HCT116 (cell line): ENCODE data around the gene PLA2G5. TPM values are rescaled to one million over a fixed set of nuclear protein-coding genes. Genes with fewer than 3 reads are reported as not detected.

ENCODE experiments used
- ATAC-seq: fragments of 200-7000 bp; cut with Tn5 transposase; 2 replicates; pipeline ENCODE4 v1.9.1; 2020; ENCODE audit warnings: mild to moderate bottlenecking, moderate library complexity
- BruUV-seq: library from RNA; stranded (reverse); fragments of 400-500 nt; replicated peaks from 2 replicates; lab custom pipeline; 2021; lab: Mats Ljungman, UMichigan
- CTCF ChIA-PET: fragments of 300-600 bp; sonication (Branson Sonifier 250); formaldehyde crosslinking; loops from one replicate; lab custom pipeline; 2021; ENCODE audit warnings: antibody characterized with exemption; lab: Charles Lee
- POLR2A ChIA-PET: fragments of 300-600, 350-600 bp; sonication (Branson Sonifier 250); formaldehyde crosslinking; loops from one replicate; lab custom pipeline; 2021; ENCODE audit warnings: antibody characterized with exemption; lab: Charles Lee
- RAD21 ChIA-PET, 2 experiments: fragments of 300-600 bp; sonication (Branson Sonifier 250); formaldehyde crosslinking; loops; one replicate each; lab custom pipeline; 2023; ENCODE audit warnings: low total read pairs in 2 of 2; ENCODE audit not compliant: uncharacterized antibody in 2 of 2, unreplicated experiment in 2 of 2, low non-redundant PET in 1 of 2; lab: Charles Lee
- DNase-seq: peaks from one replicate; pipeline ENCODE4 v3.0.0-alpha.2; 2010; ENCODE audit warnings: low read depth, low spot score
- H2AFZ ChIP-seq: fragments of 200-600 bp; shearing (Covaris generic), sonication (generic); 2 replicates; pipeline ENCODE4 v1.6.1; 2017; ENCODE audit warnings: low read depth, mixed run types, mixed read lengths, antibody characterized with exemption, low read length; ENCODE audit not compliant: poor library complexity, severe bottlenecking
- H3K27ac ChIP-seq: 2 replicates; pipeline ENCODE4 v1.5.1; 2012; ENCODE audit warnings: low read depth, low read length
- H3K27me3 ChIP-seq: fragments of 200-600 bp; sonication (generic); 2 replicates; pipeline ENCODE4 v1.6.1; 2016; ENCODE audit warnings: mixed run types, low read length, mixed read lengths; ENCODE audit not compliant: insufficient read depth
- H3K36me3 ChIP-seq, 2 experiments: fragments of 200-500 bp in 1 of 2; fragments of 200-600 bp in 1 of 2; sonication (Bioruptor generic) in 1 of 2; sonication (generic) in 1 of 2; 2 replicates each; pipeline versions ENCODE4 v1.5.1 to v1.6.1; 2014 to 2016; ENCODE audit warnings: low read length in 2 of 2, inconsistent platforms in 1 of 2, mixed read lengths in 1 of 2, mixed run types in 1 of 2; ENCODE audit not compliant: insufficient read depth in 2 of 2, control insufficient read depth in 1 of 2
- H3K4me1 ChIP-seq, 2 experiments: fragments of 200-600 bp in 1 of 2; sonication (generic) in 1 of 2; 2 replicates each; pipeline versions ENCODE4 v1.5.1 to v1.6.1; 2012 to 2017; ENCODE audit warnings: low read length in 2 of 2, inconsistent platforms in 1 of 2, mild to moderate bottlenecking in 1 of 2, mixed read lengths in 1 of 2, mixed run types in 1 of 2, moderate library complexity in 1 of 2; ENCODE audit not compliant: insufficient read depth in 2 of 2, control insufficient read depth in 1 of 2
- H3K4me2 ChIP-seq: fragments of 200-600 bp; sonication (generic); 2 replicates; pipeline ENCODE4 v1.6.1; 2017; ENCODE audit warnings: mixed run types, low read length, mixed read lengths
- H3K4me3 ChIP-seq, 2 experiments: fragments of 200-600 bp in 1 of 2; sonication (generic) in 1 of 2; replicated peaks in 1 of 2; 2 replicates each; pipeline ENCODE4 v1.5.1; 2011 to 2016; ENCODE audit warnings: low read length in 2 of 2, control low read depth in 1 of 2, low read depth in 1 of 2, mild to moderate bottlenecking in 1 of 2, mixed read lengths in 1 of 2, mixed run types in 1 of 2
- H3K79me2 ChIP-seq: fragments of 200-600 bp; sonication (generic); 2 replicates; pipeline ENCODE4 v1.6.1; 2017; ENCODE audit warnings: mild to moderate bottlenecking, mixed run types, low read length, moderate library complexity, mixed read lengths; ENCODE audit not compliant: insufficient read depth
- H3K9ac ChIP-seq: fragments of 200-600 bp; sonication (generic); 2 replicates; pipeline ENCODE4 v1.6.1; 2016; ENCODE audit warnings: low read length, mixed read lengths
- H3K9me2 ChIP-seq: fragments of 200-600 bp; sonication (generic), shearing (Covaris generic); 2 replicates; pipeline ENCODE4 v1.6.1; 2017; ENCODE audit warnings: mixed run types, mild to moderate bottlenecking, moderate library complexity; ENCODE audit not compliant: insufficient read depth
- H3K9me3 ChIP-seq, 2 experiments: fragments of 200-500 bp in 1 of 2; fragments of 200-600 bp in 1 of 2; sonication (Bioruptor generic) in 1 of 2; sonication (generic) in 1 of 2; 2 replicates each; pipeline ENCODE4 v1.6.1; 2014 to 2017; ENCODE audit warnings: low read length in 2 of 2, mixed read lengths in 2 of 2, inconsistent platforms in 1 of 2, low read depth in 1 of 2, mild to moderate bottlenecking in 1 of 2, mixed run types in 1 of 2, moderate library complexity in 1 of 2; ENCODE audit not compliant: control insufficient read depth in 1 of 2, insufficient read depth in 1 of 2
- H4K20me1 ChIP-seq: fragments of 200-600 bp; sonication (generic), shearing (Covaris generic); 2 replicates; pipeline ENCODE4 v1.6.1; 2017; ENCODE audit warnings: mixed run types, mild to moderate bottlenecking, moderate library complexity; ENCODE audit not compliant: insufficient read depth
- ATF3 ChIP-seq: IDR thresholded peaks from 2 replicates; pipeline ENCODE4 v1.6.1; 2012
- CEBPB ChIP-seq: IDR thresholded peaks from 2 replicates; pipeline ENCODE4 v1.6.1; 2012; ENCODE audit warnings: low read depth
- ELF1 ChIP-seq: IDR thresholded peaks from 2 replicates; pipeline ENCODE4 v1.6.1; 2012; ENCODE audit warnings: low read depth, borderline replicate concordance
- EZH2phosphoT487 ChIP-seq: fragments of 200-600 bp; IDR thresholded peaks from 2 replicates; pipeline ENCODE4 v1.6.1; 2018; ENCODE audit warnings: antibody characterized with exemption, borderline replicate concordance
- FOSL1 ChIP-seq: IDR thresholded peaks from 2 replicates; pipeline ENCODE4 v1.6.1; 2012; ENCODE audit warnings: low read depth
- POLR2A ChIP-seq: IDR thresholded peaks from 2 replicates; pipeline ENCODE4 v1.7.0; 2011; ENCODE audit warnings: borderline replicate concordance; ENCODE audit not compliant: insufficient read depth, insufficient read length; ENCODE audit errors: extremely low read depth
- POLR2AphosphoS5 ChIP-seq: IDR thresholded peaks from 2 replicates; pipeline ENCODE4 v1.6.1; 2011; ENCODE audit warnings: mild to moderate bottlenecking, low read depth, low read length, moderate library complexity
- RAD21 ChIP-seq: IDR thresholded peaks from 2 replicates; pipeline ENCODE4 v1.6.1; 2012; ENCODE audit warnings: low read depth, mild to moderate bottlenecking
- REST ChIP-seq: IDR thresholded peaks from 2 replicates; pipeline ENCODE4 v1.6.1; 2012; ENCODE audit warnings: low read depth
- SRF ChIP-seq: IDR thresholded peaks from 2 replicates; pipeline ENCODE4 v1.6.1; 2012; ENCODE audit warnings: low read depth
- ZNF274 ChIP-seq: fragments of 200-500 bp; sonication (Bioruptor generic); IDR thresholded peaks from 2 replicates; pipeline ENCODE4 v1.6.1; 2014; ENCODE audit warnings: mild to moderate bottlenecking, low read depth, low read length, inconsistent platforms
- intact Hi-C: fragments of 100-400 bp; cut with micrococcal nuclease; formaldehyde crosslinking; loops from 2 replicates; pipeline ENCODE4 v1.10.0; 2022
- total RNA-seq: library from RNA; stranded (reverse); gene quantifications from one replicate; pipeline ENCODE4 v1.2.1, GENCODE V29; 2021; ENCODE audit not compliant: unreplicated experiment

The PLA2G5 gene
- total RNA-seq, 1 experiment from 2014 or later: not detected

GRCh38 chr1:20028125-20028524, 41.9 kb upstream of the PLA2G5 start:
- H3K9me3 ChIP-seq: no peaks in the 10 kb centered on the region
- H3K27ac ChIP-seq: no peak overlapping the region
- no peaks in the 10 kb centered on the region for H3K79me2 ChIP-seq
- RAD21 ChIA-PET: no interaction called here
- intact Hi-C loops: no loop called here
- H3K36me3 ChIP-seq: no peaks in the 10 kb centered on the region
- CTCF ChIA-PET: no interaction called here
- H3K4me3 ChIP-seq: no peak overlapping the region
- no peak for TF ChIP-seq ZNF274
- TF ChIP-seq REST: no peak
- TF ChIP-seq SRF: no peak
- TF ChIP-seq ATF3: no peak
- TF ChIP-seq POLR2A: no peak
- TF ChIP-seq RAD21: no peak
- TF ChIP-seq POLR2AphosphoS5: no peak
- TF ChIP-seq ELF1: no peak
- TF ChIP-seq EZH2phosphoT487: no peak
- TF ChIP-seq CEBPB: no peak
- no peak for TF ChIP-seq FOSL1
- TF ChIP-seq, all 23 proteins: peak for 0
- Histone ChIP-seq H2AFZ (no peak overlapping the region), H3K9ac (no peak overlapping the region), H3K9me2 (no peaks in the 10 kb centered on the region), H4K20me1 (no peaks in the 10 kb centered on the region), H3K27me3 (no peaks in the 10 kb centered on the region), H3K4me2 (no peak overlapping the region), H3K4me1 (no peaks in the 10 kb centered on the region)
- POLR2A ChIA-PET: no interaction called here
- BruUV-seq: no TSS peak
- ATAC-seq: no peak
- DNase-seq: no peak
